GM19395 (cell line): Measurements from ENCODE around the gene KCNG2.

ENCODE experiments used
- ATAC-seq: cut with Tn5 transposase; IDR thresholded peaks from one replicate; pipeline ENCODE4 v1.9.1; 2021; ENCODE audit warnings: mild to moderate bottlenecking, moderate library complexity; ENCODE audit not compliant: unreplicated experiment

The KCNG2 gene

DNA sequence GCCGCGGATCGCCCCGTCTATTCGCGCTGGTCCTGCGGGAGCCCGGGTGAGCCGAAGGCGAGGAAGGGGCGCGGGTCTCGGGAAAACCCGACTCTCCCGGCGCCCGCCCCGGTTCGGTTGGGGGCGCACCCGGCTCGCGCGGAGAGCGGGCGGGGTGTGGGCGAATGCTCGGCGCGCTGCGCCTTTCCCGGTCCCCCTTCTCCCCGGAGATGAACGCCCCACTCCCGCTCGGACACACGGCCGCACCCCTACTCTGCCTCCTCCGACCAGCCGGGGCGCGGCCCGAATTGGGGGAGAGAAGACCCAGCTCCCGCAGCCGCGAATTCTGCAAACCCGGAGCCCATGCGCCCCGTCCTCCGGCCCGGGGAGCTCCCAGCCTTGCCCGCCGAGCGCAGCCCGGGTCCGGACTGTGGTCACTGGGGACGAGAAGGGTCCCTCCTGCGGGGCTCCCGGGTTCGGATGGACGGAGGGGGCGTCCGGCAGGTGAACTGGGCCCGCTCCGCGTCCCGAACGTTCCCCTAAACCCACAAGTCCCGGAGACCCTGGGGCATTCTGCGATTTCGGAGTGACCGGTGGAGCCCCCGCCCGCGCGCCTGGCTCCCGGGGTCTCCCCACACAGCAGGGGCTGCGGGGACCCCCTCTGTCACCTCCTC is 734 bp downstream of the KCNG2 start:
- ATAC-seq, result no peak

DNA sequence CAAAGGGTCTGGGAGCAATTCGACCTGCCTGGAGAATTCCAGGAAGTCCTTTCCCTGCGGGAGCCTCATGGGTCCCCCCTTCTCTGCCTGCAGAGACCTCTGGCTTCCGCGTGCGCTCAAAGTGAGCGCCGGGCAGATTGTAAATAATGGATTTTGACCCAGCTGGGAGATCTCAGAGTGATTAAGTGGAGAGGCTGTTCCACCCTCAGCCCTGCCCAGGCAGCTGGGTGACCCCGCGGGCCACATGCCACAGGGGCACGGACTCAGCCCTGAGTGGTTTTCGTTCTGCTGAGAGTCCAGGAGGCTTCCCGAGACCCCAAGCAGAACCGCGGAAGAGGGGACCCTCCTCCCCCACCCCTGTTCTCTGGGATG is 1.2 kb downstream of the KCNG2 start:
- no peak for ATAC-seq

DNA sequence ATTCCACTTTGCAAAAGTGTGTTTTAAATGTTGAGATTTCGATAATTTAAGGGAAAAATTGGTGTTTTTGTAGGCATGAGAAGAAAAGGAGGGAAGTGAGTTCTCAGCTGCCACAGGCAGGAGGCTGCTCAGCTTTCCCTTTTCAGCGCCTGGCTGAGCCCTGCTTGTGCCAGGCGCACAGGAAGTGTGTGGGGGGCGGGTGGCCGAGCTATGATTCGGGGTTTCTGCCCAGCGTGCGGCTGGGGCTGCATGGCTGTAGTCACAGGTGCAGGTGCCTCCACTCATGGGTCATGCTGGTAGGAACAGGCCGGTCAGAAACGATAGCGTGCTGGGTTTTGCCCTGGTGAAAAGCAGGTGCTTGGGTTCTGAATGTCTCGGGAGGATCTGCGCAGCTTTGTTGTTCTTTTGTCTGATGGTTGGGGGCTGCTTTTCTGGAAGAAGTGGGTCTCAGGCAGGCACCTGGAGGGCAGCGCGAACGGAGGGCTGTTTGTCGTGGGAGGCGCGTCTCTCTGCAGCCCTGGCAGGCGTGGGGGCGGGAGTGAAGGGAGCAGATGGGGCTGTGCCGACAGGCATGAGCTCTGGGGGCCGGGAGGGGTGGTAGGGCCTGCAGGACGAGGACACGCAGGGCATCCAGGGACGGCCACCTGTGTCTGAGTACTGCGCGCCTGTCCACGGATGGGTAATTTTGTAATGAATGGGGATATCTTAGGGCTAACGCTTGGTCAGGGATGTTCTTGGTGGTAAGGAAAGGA is 2.1 kb downstream of the KCNG2 start:
- no peak for ATAC-seq

DNA sequence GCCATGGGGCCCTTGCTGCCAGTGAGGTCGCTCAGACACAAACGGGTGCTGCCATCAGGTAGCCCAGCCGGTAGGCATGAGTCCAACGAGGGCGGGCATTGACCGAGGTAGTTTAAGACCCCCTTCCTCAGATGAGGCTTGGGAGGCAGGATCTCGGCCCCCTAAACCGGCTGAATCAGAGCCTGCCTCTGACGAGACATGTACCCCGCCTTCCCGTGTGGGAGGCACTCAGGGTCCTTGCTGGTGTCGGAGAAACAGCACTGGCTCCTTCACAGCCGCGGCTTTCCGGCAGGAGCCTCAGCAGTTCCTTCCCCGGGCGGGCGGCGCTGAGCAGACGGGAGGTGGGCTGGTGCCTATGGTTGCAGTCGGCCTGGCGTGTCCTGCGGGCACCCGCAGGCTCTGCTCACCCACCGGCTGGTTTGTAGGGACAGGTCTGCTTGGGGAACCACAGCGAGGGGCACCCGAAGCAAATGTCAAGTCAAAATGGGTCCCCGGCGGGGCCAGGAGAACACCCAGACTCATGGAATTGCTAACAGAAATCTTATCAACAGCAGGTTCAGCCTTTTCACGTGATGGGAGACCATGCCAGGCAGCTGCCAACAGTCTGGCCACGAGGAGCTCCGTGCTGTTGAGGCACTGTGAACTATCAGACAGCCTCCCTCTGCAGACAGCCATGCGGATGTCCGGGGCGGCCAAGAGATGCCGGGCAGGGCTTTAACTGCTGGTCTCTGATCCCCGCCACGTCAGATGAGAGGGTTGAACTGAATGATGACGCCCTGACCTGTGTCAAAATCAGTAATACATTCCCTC is 2.8 kb downstream of the KCNG2 start:
- no peak for ATAC-seq

DNA sequence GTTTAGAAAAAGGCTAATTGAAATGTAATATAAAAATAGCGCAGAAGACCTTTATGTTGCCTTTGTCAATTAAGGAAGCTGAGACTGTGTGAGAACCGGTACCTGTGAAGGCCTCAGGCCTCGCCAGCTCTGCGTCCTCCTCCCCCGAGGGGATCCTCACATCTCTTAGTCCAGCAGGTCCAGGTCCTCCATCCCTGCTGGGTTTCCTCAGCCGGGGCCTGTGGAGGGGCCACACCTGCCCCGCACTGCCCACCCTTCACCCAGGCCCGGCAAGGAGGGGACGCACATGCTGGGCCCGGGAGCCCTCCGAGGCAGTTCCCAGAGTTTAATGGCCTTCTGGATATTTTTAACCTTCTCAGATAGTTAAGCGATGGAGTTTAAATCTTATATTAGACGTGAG is 3.5 kb downstream of the KCNG2 start:
- ATAC-seq, result no peak

DNA sequence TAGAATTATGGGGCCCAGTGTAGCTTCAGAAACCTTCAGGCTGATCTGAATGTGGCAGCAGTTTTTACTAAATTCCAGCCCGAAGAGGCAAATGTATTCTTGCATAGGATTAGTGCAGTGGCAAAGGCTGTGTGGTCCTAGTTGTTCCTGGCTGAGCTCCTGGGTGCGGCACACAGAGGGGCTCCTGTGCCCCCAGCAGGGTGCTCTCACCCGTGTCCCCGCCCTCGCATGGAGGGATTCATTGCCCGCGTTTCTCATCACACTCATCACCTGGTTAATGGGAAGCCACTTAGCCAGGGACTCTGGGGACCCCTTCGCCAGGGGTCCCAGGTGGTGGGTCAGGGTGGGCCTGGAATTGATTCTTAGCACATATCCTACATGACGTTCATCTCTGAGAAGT is 3.9 kb downstream of the KCNG2 start:
- no peak for ATAC-seq

DNA sequence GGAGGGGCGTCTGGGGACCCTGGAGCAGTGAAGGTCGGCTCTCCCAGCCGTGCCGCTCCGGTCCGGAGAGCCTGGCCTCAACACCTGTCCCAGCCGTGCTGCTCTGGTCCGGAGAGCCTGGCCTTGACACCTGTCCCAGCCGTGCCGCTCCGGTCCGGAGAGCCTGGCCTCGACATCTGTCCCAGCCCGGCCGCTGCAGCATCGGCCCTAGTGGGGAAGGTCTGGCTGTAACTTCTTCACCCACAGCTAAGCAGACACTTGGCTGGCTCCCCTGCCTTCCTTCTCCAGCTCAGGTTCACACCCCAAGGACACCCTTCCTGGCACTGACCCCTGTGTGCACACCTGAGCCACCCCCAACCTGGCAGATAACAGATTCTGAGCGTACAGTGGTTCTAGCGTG is 4.6 kb downstream of the KCNG2 start:
- no peak for ATAC-seq

DNA sequence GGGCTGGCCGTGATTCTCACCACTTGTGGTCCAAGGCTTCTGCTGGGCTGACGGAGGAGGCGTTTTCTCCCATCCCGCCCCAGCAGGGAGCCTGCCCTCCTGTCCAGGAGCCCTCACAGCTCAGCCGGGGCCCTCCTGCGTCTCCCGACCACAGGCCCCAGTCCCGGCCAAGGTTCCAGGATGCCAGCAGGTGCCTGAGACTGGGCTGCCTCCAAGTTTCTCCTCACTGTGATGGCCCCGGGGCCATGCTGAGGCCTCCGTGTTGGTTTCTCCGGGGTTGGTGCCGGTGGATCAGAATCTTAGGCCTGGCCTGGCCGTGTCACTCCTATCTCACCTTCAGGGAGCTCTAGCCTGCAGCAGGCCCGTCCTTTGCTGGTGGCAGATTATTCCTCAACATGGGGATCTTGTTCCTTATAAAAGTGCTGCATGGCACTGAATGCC is 5.9 kb downstream of the KCNG2 start:
- ATAC-seq, result no peak

DNA sequence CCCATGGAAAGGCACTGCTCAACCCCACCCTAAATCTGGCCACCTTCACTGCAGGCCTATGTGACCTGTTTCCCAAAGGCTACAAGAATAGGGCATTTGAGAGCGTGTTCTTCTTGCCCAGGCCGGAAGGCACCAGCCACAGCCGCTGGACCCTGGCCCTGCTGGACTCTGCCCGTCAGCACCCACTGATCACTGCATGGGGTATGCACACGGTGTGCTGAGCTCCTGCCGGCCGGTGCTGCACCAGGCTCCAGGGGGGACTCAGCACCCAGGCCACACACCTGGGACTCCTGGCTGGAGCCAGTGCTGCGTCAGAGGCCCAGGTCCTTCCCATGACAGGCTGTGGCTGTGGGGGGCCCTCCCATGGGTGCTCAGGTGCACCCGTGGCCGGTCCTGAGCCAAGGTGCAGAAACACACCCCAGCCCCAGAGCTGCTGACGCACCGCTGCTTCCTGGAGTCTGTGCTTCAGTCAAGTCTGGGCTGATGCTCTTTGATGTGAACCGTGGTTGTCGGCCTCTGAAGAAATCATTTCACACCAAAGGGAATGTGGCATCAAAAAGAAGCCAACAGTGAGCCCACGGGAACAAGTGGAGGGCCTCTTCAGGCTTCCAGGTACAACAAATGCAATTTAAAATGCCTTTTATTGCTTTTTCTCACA is 6.5 kb downstream of the KCNG2 start:
- ATAC-seq, result no peak

DNA sequence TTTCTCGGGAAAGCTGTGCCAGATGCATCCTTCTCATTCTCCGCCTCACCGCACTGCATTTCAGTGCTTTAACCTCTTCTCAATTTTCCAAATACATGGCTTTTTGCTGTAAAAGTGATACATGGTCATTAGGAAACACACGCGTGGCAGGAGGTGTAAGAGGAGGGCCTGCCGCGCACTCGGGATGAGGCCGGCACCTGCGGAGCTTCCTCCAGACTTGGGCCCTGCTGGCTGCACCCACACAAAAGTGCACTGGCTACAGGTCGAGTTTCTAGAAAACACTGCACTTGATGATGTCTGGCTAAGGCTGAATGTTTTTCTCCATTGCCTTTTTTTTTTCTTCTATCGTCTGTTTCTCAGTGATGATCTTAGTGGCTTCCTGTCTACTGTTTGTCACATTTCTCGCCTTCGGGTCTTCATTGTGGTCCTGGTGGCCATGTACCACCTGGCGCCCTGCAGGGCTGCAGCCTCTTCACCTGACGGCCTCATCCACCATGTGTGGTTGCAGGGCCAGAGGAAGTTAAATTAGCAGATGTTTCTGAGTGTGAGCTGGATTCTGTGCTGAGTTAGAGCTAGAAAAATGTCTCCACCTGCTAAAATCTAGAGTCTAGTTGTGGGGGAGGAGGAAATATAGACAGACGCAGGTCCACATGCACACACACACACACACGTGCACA is 7.6 kb downstream of the KCNG2 start:
- ATAC-seq, result no peak

DNA sequence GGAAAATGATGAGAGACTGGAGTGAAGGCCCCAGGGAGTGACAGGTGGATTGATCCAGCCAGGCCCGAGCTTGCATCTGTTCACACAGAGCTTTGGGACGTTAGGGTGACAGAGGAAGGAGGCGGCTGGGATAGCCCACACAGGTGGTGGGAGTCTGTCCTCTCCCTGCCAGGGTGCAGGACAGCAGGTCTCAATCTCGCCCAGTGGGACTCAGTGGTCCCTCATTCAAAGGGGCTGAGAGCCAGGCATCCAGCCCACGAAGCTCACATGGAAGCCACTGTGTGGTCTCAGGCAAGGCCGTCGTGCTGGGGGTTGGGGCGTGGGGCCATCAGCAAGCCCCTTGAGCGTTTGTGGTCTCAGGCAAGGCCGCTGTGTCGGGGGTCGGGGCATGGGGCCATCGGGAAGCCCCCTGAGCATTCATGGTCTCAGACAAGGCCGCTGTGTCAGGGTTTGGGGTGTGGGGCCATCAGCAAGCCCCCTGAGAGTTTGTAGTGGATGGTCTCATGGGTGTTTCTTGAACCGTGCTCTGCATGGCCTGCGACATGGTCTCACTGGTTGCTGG is 8.3 kb downstream of the KCNG2 start:
- no peak for ATAC-seq

DNA sequence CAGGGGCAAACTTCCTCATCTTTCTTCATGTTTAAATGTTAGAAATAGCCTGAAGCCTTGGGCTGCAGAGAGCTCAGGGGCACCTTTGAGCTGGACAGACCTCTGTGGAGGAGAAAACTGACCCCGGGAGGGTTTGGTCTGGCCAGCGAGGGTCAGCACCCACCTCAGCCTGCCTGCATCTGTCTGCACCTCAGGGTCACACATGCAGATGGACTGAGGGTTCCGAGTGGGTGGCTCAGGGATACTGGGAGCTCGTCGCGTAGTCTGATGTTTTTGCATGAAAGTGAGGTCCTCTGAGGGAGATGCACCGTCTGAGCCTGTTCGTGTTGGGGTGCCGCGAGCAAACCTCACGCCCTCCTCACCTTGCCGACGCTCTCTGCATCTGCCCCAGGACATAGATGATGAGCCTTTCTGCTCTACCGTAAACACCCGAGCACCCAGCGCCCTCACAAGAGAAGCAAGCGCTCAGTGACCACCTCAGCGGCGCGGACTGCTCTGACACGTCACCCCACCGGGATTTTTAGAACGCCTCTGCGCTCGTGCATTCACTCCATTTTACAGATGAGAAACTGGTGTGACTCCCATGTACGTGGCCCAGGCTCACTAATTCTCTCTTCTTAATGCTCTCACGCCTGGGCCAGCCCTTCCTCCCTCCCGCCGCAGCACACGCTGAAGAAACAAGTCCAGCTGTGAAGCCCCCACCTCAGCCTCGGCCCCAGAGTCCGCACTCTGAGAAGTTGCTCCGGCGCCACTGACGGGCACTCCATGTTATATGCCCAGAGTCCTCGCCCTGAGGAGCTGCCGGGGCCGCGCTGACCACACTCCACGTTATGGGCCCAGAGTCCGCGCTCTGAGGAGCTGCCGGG is 9.5 kb downstream of the KCNG2 start:
- ATAC-seq, result no peak

DNA sequence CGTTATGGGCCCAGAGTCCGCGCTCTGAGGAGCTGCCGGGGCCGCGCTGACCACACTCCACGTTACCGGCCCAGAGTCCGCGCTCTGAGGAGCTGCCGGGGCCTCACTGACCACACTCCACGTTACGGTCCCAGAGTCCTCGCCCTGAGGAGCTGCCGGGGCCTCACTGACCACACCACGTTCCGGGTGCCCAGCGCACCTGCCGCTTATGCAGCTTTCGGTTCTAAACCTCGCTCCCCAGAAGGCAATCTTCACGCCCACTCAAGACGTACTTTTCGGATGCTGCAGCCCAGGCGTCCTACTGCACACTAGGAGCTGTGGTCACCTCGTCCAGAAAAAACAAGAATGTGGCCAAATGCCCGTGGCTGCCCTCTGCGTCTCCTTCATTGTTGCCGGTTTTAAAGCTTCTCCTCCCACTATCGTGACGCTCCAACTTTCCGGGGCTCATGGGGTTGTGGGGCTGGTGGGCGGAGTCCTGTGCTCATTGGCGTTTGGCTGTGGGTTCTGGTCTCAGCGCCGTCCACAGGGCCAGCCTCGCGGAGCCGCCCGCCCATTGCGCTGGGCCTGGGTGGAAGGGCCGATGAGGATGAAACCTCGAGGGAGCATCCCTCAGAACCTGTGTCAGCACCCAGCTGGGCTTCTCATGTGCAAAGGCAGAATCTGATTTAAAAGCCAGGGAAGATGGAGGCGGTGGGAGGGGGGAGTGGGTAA is 11.9 kb downstream of the KCNG2 start:
- ATAC-seq, result no peak

DNA sequence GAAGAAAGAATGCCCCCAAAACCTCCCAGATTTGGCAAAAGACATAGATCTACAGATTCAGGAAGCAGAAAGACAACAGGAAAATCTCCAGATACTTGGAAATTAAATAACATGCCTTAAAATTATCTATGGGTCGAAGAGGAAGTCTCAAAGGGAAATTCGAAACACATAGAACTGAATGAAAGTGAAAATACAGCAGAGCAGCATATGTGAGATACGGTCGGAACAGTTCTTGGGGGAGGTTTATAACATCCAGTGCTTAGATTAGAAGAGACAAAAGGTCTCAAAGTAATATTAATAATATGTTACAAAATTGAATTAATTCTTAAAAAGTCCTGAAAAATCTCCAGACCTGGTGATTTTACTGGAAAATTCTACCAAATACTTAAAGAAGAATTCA is 14.3 kb downstream of the KCNG2 start:
- ATAC-seq, result no peak

DNA sequence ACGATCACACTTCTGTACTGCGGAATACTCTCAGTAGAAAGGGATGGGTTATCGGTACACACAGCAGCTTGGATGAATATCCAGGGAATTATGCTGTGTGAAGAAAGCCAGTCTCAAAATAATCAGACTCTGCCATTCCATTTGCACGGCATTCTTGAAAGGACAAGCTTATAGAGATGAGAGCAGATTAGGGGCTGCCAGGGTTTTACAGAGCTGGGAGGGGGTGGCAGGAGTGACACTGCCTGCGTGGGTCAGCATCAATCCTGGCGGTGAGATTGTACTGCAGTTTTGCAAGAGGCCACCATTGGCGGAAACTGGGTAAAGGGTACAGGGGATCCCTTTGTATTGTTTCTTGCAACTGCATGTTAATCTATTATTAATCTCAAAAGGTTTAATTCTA is 16.6 kb downstream of the KCNG2 start:
- no peak for ATAC-seq

DNA sequence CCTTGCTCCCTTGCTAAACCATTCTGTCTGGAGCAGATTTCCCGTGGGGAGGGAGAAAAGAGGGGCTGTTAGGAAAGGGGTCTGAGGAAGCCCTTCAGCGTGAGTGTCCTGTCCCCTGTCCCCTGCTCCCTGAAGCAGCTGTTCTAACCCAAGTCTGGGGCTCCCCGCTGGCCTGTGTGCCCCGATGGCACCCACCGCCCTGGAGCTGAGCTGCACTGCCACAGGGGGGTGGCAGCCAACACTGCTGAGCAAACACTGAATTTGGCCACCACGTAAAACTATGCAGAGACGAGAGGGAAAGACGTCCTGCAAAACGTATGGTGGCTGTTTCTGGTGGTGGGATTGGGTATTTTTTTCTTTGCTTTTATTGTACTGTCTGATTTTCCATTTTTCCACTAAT is 17.9 kb downstream of the KCNG2 start:
- no peak for ATAC-seq

DNA sequence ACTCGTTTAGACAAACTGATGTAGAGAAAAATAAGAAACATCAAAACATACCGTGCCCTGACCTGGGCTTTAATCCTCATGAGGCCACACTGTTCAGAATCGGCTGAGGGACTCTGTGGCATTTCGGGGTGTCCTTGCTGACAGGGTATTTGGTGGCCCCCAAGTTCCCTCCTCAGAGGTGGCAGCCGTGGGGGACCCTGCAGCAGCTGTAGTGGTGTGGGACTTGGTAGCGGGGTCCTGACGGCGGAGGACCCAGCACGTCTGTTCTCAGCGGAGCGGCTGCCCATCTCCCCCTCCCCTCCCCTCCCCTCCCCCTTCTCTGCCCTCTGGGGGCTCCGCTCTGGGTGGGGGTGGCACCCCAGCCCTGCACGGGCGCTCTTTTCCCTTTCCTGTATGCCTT is 18.4 kb downstream of the KCNG2 start:
- no peak for ATAC-seq

DNA sequence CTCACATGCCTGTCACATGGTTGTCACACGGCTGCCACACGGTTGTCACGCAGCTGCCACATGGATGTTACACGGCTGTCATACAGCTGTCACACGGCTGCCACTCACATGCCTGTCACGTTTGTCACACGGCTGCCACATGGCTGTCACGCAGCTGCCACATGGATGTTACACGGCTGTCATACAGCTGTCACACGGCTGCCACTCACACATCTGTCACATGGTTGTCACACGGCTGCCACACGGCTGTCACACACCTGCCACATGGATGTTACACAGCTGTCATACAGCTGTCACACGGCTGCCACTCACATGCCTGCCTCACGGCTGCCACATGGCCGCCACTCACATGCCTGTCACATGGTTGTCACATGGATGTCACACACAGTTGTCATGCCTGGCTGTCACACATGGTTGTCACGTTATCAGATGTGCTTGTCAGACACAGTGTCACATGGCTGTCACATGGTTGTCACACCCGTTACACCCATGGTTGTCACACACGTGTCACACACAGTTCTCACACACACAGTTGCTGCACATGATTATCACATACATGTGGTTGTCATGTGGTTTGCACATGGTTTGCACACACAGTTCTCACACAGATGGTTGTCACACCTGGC is 19.4 kb downstream of the KCNG2 start:
- no peak for ATAC-seq

DNA sequence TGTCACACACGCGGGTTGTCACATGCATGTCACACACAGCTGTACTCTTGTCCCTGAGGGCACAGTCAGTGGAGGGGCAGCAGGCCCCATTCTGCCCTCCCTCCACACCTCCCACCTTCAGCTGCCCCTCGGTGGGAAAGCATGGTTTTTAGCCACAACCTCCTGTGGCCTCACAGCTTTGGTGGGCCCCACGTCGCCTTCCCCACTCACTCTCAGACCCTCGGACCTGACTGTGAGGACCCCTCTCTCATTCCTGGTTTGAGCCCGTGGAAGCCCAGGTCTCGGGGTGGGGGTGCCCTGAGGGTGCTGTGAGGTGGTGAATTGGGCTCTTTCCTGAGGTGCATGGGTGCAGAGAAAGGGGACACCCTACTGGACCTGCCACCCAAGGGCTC is 19.9 kb downstream of the KCNG2 start:
- ATAC-seq, result no peak
